Left lung (tissue), 10 donors: ENCODE data around the gene DIPK2A. TPM values are rescaled to one million over a fixed set of nuclear protein-coding genes. Genes with fewer than 3 reads are reported as not detected.

Source experiments
- ATAC-seq: fragments of 200-7000 bp; cut with Tn5 transposase; one replicate; pipeline ENCODE4 v1.9.1; 2020; ENCODE audit warnings: moderate library complexity
- DNase-seq, 4 donors: peaks; one replicate each; pipeline ENCODE4 v3.0.0-alpha.2; 2013 to 2020
- H3K27ac ChIP-seq, 2 donors: fragments of 200-600 bp; sonication (generic) in 1 of 2; one replicate each; pipeline versions ENCODE4 v1.5.0 to v1.8.0; 2020 to 2021
- H3K27me3 ChIP-seq, 2 donors: fragments of 200-600 bp; sonication (generic) in 1 of 2; one replicate each; pipeline versions ENCODE4 v1.5.0 to v1.8.0; 2020 to 2021
- H3K36me3 ChIP-seq, 2 donors: fragments of 200-600 bp; sonication (generic) in 1 of 2; one replicate each; pipeline versions ENCODE4 v1.5.0 to v1.8.0; 2020 to 2021
- H3K4me1 ChIP-seq, 2 donors: fragments of 200-600 bp; one replicate each; pipeline ENCODE4 v1.8.0; 2021
- H3K4me3 ChIP-seq, 2 donors: fragments of 200-600 bp; sonication (generic) in 1 of 2; one replicate each; pipeline versions ENCODE4 v1.5.0 to v1.8.0; 2020 to 2021; ENCODE audit warnings: mild to moderate bottlenecking in 1 of 2
- H3K9me3 ChIP-seq, 2 donors: fragments of 200-600 bp; sonication (generic) in 1 of 2; one replicate each; pipeline versions ENCODE4 v1.5.0 to v1.8.0; 2020 to 2021
- intact Hi-C, 2 donors: fragments of 100-400 bp; cut with DNase I; formaldehyde crosslinking; loops; one replicate each; pipeline versions ENCODE4 v1.11.2 to v1.14.2; 2022
- polyA plus RNA-seq, 6 donors: library from polyadenylated mRNA; unstranded; fragments of 120-200 nt; gene quantifications; one replicate each; pipeline ENCODE4 v1.2.1, GENCODE V29; 2013; ENCODE audit not compliant: insufficient read length in 6 of 6
- total RNA-seq, 2 donors: library from RNA; stranded (reverse); fragmentation: NEBNext Ultra II Directional; extraction: Animal tissue kit (Norgen Biotek cat#: 25700); gene quantifications; one replicate each; pipeline ENCODE4 v1.2.1, GENCODE V29; 2021
- TF ChIP-seq, protein P1 (sequence below), 2 donors: fragments of 200-600 bp; sonication (generic) in 1 of 2; IDR thresholded peaks; one replicate each; pipeline versions ENCODE4 v1.5.0 to v1.8.0; 2021; ENCODE audit warnings: antibody characterized with exemption in 2 of 2
- donor health status: DM: no; HTN: yes; CAD: no.
- donor health status: DM: no; HTN: no; CAD: no.

The DIPK2A gene
- total and polyA plus RNA-seq, 8 donors, result 27.5 to 46.3 (median 41.4) TPM

DNA sequence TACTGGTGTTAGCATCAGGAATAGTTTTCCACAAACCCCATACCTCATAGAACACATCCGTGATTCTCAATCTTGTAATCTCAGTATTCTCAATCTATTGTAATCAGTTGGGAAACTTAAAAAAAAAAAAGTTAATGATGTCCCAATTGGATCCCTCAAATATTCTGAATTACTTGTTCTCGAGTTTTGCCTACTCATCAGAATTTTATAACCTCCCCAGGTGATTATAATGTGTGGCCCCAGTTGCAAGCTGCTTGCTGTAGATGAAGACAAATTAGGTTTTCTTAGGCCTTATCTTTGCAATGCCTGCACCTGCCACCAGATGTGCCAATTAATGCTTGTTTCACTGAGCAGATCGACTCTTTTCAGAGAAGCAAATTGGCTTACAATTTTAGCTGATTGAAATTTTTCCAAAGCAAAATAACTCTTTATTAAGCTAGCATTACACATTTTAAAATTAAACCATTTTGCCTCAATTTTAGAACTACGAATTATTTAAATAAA, 19.0 kb upstream of the DIPK2A start:
- TF ChIP-seq, protein P1, sequence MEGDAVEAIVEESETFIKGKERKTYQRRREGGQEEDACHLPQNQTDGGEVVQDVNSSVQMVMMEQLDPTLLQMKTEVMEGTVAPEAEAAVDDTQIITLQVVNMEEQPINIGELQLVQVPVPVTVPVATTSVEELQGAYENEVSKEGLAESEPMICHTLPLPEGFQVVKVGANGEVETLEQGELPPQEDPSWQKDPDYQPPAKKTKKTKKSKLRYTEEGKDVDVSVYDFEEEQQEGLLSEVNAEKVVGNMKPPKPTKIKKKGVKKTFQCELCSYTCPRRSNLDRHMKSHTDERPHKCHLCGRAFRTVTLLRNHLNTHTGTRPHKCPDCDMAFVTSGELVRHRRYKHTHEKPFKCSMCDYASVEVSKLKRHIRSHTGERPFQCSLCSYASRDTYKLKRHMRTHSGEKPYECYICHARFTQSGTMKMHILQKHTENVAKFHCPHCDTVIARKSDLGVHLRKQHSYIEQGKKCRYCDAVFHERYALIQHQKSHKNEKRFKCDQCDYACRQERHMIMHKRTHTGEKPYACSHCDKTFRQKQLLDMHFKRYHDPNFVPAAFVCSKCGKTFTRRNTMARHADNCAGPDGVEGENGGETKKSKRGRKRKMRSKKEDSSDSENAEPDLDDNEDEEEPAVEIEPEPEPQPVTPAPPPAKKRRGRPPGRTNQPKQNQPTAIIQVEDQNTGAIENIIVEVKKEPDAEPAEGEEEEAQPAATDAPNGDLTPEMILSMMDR (IDR thresholded peaks at IDR 0.05), result no peak
- Histone ChIP-seq H3K27ac (no peak overlapping the region), H3K4me3 (no peak overlapping the region), H3K27me3 (no peaks in the 10 kb centered on the region), H3K4me1 (no peaks in the 10 kb centered on the region), H3K36me3 (no peaks in the 10 kb centered on the region), H3K9me3 (no peaks in the 10 kb centered on the region)
- ATAC-seq (no peak), DNase-seq (no peak)
- intact Hi-C loops, result loop anchor here in 1 of 2 donors (5.0 kb wide), 1 partner anchor 175 kb away; no protein-coding TSS in a partner anchor

DNA sequence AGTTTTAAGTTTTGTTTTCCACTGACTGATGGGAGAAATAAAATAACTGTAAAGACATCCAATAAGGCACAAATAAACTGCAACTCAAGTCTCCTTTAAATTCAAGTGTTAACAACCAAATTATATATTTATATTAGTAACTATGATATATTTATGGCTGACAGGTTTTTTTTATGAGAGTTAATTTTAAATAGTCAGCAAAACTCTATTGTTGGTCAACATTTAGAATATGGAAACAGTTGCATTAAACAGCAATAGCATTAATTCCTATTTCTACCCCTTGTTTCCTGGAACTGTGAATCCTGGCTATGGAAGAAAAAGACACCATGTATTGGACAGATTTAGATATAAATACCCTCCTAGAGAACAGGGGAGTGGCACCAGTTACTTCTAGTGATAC, 16.5 kb upstream of the DIPK2A start:
- H3K4me3 ChIP-seq, result no peak overlapping the region
- ATAC-seq, result no peak
- DNase-seq, result no peak
- no peaks in the 10 kb centered on the region for H3K27me3 ChIP-seq
- no peaks in the 10 kb centered on the region for H3K9me3 ChIP-seq
- TF ChIP-seq, protein P1 (IDR thresholded peaks at IDR 0.05), result no peak
- H3K4me1 ChIP-seq, result no peaks in the 10 kb centered on the region
- no peaks in the 10 kb centered on the region for H3K36me3 ChIP-seq
- intact Hi-C loops, result no loop called here
- H3K27ac ChIP-seq, result no peak overlapping the region

DNA sequence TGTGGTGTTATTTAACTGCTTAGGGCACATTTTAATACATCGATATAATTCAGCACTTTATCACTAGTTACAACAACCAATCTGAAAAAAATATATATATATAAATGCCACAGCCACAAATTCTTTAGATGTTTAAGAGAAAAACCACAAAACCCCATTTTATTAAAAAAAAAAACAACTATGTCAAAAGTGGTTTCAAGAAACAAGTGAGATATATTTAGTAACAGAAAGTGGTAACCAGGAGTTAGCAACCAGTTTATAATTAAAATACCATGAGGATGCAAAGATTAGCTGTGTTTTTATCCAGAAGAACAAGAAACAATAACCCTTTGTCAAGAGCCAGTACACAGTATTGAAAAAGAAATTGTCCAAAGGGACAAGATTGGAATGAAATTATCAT, 14.8 kb upstream of the DIPK2A start:
- Histone ChIP-seq H3K27me3 (no peaks in the 10 kb centered on the region), H3K9me3 (no peaks in the 10 kb centered on the region), H3K4me1 (no peaks in the 10 kb centered on the region), H3K4me3 (no peak overlapping the region), H3K27ac (no peak overlapping the region), H3K36me3 (no peaks in the 10 kb centered on the region)
- TF ChIP-seq, protein P1 (IDR thresholded peaks at IDR 0.05), result no peak
- DNase-seq (no peak), ATAC-seq (no peak)
- intact Hi-C loops, result no loop called here

DNA sequence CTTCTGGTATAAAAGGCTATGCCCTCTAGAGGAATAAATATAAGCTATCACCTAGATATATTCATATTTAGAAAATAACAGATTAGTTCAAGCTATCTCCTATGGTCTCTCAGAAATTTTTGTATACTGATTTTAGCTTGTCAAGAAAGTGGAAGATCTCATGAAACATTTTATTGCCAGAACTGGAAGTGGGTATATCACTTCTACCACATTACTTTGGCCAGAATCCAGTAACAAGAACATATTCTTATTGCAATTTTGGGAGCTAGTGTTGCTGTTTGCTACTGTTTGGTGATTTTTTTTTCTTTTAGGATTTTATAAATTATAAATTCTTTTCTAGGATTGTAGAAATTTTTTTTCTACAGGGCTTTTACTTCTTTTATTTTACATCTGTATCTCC, 14.2 kb upstream of the DIPK2A start:
- Histone ChIP-seq H3K27ac (no peak overlapping the region), H3K4me3 (no peak overlapping the region), H3K9me3 (no peaks in the 10 kb centered on the region), H3K4me1 (no peaks in the 10 kb centered on the region), H3K27me3 (no peaks in the 10 kb centered on the region), H3K36me3 (no peaks in the 10 kb centered on the region)
- DNase-seq (no peak), ATAC-seq (no peak)
- intact Hi-C loops, result no loop called here
- TF ChIP-seq, protein P1 (IDR thresholded peaks at IDR 0.05), result no peak

DNA sequence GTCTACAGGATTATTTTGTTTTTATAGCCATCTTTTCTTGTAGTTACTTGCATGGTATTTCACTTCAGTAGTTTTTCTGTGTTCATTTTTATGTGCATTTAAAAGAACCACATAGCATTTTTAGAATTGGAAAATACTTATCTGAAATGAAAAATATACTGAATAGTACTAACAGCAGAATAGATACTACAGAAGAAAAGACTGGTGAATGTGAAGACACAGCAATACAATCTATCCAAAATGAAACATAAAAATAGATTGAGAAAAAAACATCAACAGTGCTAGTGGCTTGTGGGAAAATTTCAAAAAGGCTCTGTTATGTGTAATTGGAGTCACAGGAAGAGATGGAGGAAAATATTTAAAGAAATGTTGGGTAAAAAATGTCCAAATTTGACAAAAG, 12.7 kb upstream of the DIPK2A start:
- no peak overlapping the region for H3K4me3 ChIP-seq
- H3K9me3 ChIP-seq, result no peaks in the 10 kb centered on the region
- H3K27ac ChIP-seq, result no peak overlapping the region
- H3K36me3 ChIP-seq, result no peaks in the 10 kb centered on the region
- no peak for ATAC-seq
- H3K27me3 ChIP-seq, result no peaks in the 10 kb centered on the region
- H3K4me1 ChIP-seq, result no peaks in the 10 kb centered on the region
- DNase-seq, result no peak
- intact Hi-C loops, result no loop called here
- TF ChIP-seq, protein P1 (IDR thresholded peaks at IDR 0.05), result no peak
